HG02571 (cell line): ENCODE results near the gene KCTD11.

Experiments
- ATAC-seq: cut with Tn5 transposase; IDR thresholded peaks from one replicate; pipeline ENCODE4 v1.9.1; 2021; ENCODE audit warnings: mild to moderate bottlenecking, moderate library complexity; ENCODE audit not compliant: unreplicated experiment

The KCTD11 gene

DNA sequence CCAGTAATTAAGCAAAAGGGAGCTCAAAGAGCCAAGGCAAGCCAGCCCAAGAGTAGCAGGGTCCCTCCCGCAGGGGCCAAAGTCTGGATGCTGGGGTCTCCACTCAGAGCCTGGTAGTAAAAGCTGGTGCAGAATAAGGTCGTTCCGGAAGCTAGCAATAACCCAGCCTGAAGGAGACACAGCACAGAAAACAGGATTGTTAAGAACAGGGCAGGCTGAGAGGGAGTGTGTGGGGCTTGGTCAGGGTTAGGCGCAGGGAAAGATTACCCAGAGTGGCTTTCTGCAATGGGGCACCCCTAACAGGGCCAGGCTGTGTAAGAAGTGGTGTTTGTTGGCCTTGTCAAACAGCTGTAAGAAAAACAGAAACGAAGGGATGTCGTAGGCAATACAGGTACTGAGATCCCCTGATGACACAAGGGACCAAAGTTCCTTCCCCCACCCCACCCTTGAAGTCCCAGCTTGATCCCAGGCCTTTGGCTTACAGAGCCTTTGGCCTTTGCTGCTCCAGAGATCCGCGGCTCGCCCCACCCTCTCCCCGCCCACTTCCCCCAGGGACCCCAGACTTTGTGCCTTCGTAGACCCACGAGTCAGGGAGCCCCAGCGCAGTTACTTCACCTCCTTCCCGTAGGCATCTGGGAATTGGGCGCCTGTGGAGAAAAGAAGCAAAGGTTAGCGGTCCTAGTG is 51.2 kb downstream of the KCTD11 start:
- ATAC-seq, result no peak

DNA sequence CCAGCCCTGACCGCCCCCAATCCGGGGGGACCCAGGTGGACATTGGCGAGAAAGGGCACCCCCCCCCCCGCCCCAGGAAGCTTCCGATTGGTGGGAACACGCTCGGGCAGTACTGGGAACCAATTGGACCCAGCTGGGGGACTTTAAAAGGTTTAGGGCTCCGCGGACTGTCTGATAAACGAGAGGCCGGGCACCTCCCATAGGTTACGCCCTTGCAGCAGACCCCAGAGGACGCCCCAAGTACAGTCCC is 51.7 kb downstream of the KCTD11 start:
- peak; percentile 3 for ATAC-seq

DNA sequence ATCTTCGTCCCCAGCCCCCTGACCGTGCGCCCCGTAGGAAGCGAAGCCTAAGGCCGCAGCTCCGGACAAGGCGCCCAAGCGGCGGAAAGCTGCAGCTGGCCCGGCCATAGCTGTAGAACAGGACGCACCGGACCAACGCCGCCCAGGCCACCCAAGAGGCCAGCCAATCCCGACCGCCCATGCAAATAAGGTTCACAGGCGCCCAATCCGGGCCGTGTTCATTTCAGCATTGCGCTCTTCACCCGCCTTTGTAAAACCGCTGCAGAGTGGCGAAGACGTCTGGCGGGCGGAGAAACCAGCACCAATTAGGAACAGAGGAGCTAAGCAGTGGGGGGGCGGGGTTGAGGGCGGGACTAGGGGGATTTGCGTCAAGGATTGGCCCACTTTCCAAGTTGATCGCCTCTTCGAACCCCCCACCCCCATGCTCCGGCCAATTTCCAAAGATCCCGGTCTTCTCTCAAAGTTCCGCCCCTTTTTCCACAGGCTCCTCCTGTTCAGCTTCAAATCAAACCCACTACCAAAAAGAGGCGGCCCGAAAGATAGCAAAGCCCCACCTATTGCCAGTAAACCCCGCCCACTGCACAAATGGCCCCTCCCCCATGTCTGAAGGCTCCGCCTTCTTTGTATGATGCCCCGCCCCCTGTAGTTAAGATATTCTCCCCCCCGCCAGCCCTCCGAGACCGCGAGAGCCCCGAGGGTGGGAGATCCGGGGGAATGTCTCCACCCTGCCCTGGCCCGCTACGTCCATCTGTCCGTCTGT is 52.2 kb downstream of the KCTD11 start, which contains the start of gene TMEM256:
TMEM256 (minus strand) TSS at position 121 of the 760 bp plus-strand sequence; CDS start at position 108, 13 bp downstream.
- peak; percentile 92 for ATAC-seq
